PC-9 (cell line): ENCODE data around the gene SHC3.

Source experiments
- EZH2 ChIP-seq: fragments of 200-600 bp; sonication (generic); IDR thresholded peaks from 2 replicates; pipeline ENCODE4 v1.8.0; 2017; ENCODE audit warnings: antibody characterized with exemption, low read depth
- TF ChIP-seq, protein P1 (sequence below): fragments of 200-600 bp; sonication (generic); conservative IDR thresholded peaks from 2 replicates; pipeline ENCODE4 v1.6.1; 2017; ENCODE audit warnings: mixed run types, antibody characterized with exemption, mild to moderate bottlenecking, moderate library complexity

DNA sequence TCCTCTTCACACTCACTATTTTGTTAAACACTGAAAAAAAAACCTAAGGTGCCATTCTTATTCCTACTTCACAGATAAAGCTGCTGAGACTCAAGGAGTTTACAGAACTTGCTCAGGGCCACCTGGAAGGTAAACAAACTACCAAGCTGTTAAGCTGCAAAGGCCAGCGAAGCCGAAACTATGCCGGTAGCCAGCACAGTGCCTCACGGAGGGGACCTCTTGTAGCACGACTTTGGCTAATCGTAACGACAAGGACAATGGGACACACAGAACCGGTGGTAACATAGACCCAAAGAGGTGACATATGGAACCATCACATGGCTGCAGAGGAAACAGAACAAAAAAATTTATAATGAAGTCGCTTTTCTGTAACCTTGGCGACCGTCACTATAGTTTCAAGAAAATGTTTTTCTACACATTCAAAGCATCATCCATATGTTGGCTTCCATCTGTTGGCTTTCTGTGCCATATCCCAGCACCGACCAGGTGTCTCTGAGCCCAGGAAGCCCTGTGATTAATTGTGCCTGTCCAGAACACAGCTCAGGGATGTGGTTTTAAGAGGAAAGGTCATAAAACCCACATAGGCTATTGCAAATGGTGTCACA, 127.1 kb downstream of the SHC3 start:
- TF ChIP-seq, protein P1, sequence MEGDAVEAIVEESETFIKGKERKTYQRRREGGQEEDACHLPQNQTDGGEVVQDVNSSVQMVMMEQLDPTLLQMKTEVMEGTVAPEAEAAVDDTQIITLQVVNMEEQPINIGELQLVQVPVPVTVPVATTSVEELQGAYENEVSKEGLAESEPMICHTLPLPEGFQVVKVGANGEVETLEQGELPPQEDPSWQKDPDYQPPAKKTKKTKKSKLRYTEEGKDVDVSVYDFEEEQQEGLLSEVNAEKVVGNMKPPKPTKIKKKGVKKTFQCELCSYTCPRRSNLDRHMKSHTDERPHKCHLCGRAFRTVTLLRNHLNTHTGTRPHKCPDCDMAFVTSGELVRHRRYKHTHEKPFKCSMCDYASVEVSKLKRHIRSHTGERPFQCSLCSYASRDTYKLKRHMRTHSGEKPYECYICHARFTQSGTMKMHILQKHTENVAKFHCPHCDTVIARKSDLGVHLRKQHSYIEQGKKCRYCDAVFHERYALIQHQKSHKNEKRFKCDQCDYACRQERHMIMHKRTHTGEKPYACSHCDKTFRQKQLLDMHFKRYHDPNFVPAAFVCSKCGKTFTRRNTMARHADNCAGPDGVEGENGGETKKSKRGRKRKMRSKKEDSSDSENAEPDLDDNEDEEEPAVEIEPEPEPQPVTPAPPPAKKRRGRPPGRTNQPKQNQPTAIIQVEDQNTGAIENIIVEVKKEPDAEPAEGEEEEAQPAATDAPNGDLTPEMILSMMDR: no peak
- no peak for TF ChIP-seq EZH2
